HepG2 (cell line): Measurements from ENCODE around the gene ZSCAN23. TPM values are rescaled to one million over a fixed set of nuclear protein-coding genes. Genes with fewer than 3 reads are reported as not detected.
A peak's percentile ranks its signal among the peaks of the same experiment; 100 is the strongest.

ENCODE experiments used
- CBX5 ChIP-seq: sonication (generic); formaldehyde crosslinking; IDR thresholded peaks from 2 replicates; pipeline ENCODE4 v1.4.0; 2020; ENCODE audit warnings: missing genetic modification reagents, borderline replicate concordance
- KDM1A ChIP-seq: IDR thresholded peaks from 2 replicates; pipeline ENCODE4 v1.6.1; 2016; ENCODE audit warnings: missing compliant biosample characterization
- KDM2A ChIP-seq: sonication (generic); formaldehyde crosslinking; IDR thresholded peaks from 2 replicates; pipeline ENCODE4 v1.4.0; 2020; ENCODE audit warnings: low read depth, missing genetic modification reagents, borderline replicate concordance
- KLF11 ChIP-seq: IDR thresholded peaks from 2 replicates; pipeline ENCODE4 v1.6.1; 2016; ENCODE audit warnings: missing compliant biosample characterization
- NFRKB ChIP-seq: fragments of 450-650 bp; IDR thresholded peaks from 2 replicates; pipeline ENCODE4 v1.6.1; 2017
- ONECUT2 ChIP-seq: sonication (generic); formaldehyde crosslinking; IDR thresholded peaks from 2 replicates; pipeline ENCODE4 v1.4.0; 2020; ENCODE audit warnings: missing genetic modification reagents
- PHF8 ChIP-seq: sonication (generic); formaldehyde crosslinking; IDR thresholded peaks from 2 replicates; pipeline ENCODE4 v1.5.0; 2020; ENCODE audit warnings: missing genetic modification reagents
- RFX1 ChIP-seq: fragments of 450-650 bp; IDR thresholded peaks from 2 replicates; pipeline ENCODE4 v1.6.1; 2017
- SOX6 ChIP-seq, 2 experiments: fragments of 450-650 bp in 1 of 2; sonication (generic) in 1 of 2; formaldehyde crosslinking in 1 of 2; IDR thresholded peaks; 2 replicates each; pipeline versions ENCODE4 v1.4.0 to v1.6.1; 2017 to 2020; ENCODE audit warnings: antibody characterized with exemption in 1 of 2, mild to moderate bottlenecking in 1 of 2, missing genetic modification reagents in 1 of 2
- TOPORS ChIP-seq: sonication (generic); formaldehyde crosslinking; IDR thresholded peaks from 2 replicates; pipeline ENCODE4 v1.8.0; 2023; ENCODE audit warnings: mild to moderate bottlenecking, missing genetic modification reagents
- U2AF1 ChIP-seq: fragments of 200-400 bp; formaldehyde crosslinking; optimal IDR thresholded peaks from 2 replicates; pipeline ENCODE3; 2017; ENCODE audit warnings: mild to moderate bottlenecking, low read depth, low read length
- ZFP36L1 ChIP-seq: sonication (generic); formaldehyde crosslinking; IDR thresholded peaks from 2 replicates; pipeline ENCODE4 v1.8.0; 2022; ENCODE audit warnings: mild to moderate bottlenecking, missing genetic modification reagents, moderate library complexity
- ZNF136 ChIP-seq: sonication (generic); formaldehyde crosslinking; IDR thresholded peaks from 2 replicates; pipeline ENCODE4 v1.8.1; 2022; ENCODE audit warnings: low read depth, mild to moderate bottlenecking, moderate library complexity, missing genetic modification reagents
- ZNF282 ChIP-seq: fragments of 450-650 bp; IDR thresholded peaks from 2 replicates; pipeline ENCODE4 v1.6.1; 2018; ENCODE audit not compliant: partially characterized antibody
- ZNF577 ChIP-seq: sonication (generic); formaldehyde crosslinking; IDR thresholded peaks from 2 replicates; pipeline ENCODE4 v1.4.0; 2020; ENCODE audit warnings: mild to moderate bottlenecking, low read depth, missing genetic modification reagents, borderline replicate concordance
- ZNF605 ChIP-seq: sonication (generic); formaldehyde crosslinking; IDR thresholded peaks from 2 replicates; pipeline ENCODE4 v1.8.0; 2022; ENCODE audit warnings: mild to moderate bottlenecking, missing genetic modification reagents
- ZNF720 ChIP-seq: sonication (generic); formaldehyde crosslinking; IDR thresholded peaks from 2 replicates; pipeline ENCODE4 v1.4.0; 2020; ENCODE audit warnings: missing genetic modification reagents
- ZNF737 ChIP-seq: sonication (generic); formaldehyde crosslinking; IDR thresholded peaks from 2 replicates; pipeline ENCODE4 v1.5.0; 2020; ENCODE audit warnings: missing genetic modification reagents, mild to moderate bottlenecking, borderline replicate concordance
- ZNF780A ChIP-seq: sonication (generic); formaldehyde crosslinking; IDR thresholded peaks from 2 replicates; pipeline ENCODE4 v1.8.0; 2022; ENCODE audit warnings: mild to moderate bottlenecking, missing genetic modification reagents, moderate library complexity
- ZNF878 ChIP-seq: sonication (generic); formaldehyde crosslinking; IDR thresholded peaks from 2 replicates; pipeline ENCODE4 v1.8.1; 2023; ENCODE audit warnings: mild to moderate bottlenecking, missing genetic modification reagents, moderate library complexity
- polyA plus RNA-seq, 8 experiments: library from polyadenylated mRNA; depleted of rRNA in 3 of 8; stranded (reverse) in 7 of 8; unstranded in 1 of 8; fragments of >200 nt; fragmentation: Illumina TruSeq in 4 of 8; extraction: Trizol in 4 of 8; gene quantifications; 2 replicates each; pipeline versions ENCODE4 v1.2.1 to v1.2.3, GENCODE V29; 2011 to 2016; ENCODE audit warnings: low read depth in 4 of 8, missing spikeins in 1 of 8, mixed read lengths in 1 of 8; ENCODE audit not compliant: insufficient read depth in 1 of 8
- total RNA-seq, 5 experiments: library from RNA; depleted of rRNA; stranded (reverse); fragments of >200 nt; fragmentation: Illumina TruSeq; extraction: Trizol; gene quantifications; 2 replicates each; pipeline ENCODE4 v1.2.3, GENCODE V29; 2016; ENCODE audit warnings: low read depth in 1 of 5
- TF ChIP-seq, protein P1 (sequence below): IDR thresholded peaks from 2 replicates; pipeline ENCODE4 v1.6.1; 2016; ENCODE audit warnings: low read depth, control low read depth
- TF ChIP-seq, protein P2 (sequence below): sonication (generic); formaldehyde crosslinking; IDR thresholded peaks from 2 replicates; pipeline ENCODE4 v1.8.1; 2023; ENCODE audit warnings: mild to moderate bottlenecking, inconsistent platforms, moderate library complexity, missing genetic modification reagents, borderline replicate concordance

Gene ZSCAN23
- total and polyA plus RNA-seq, 2 of the 13 experiments (the other 11 are each of a cell fraction or from before 2014, with no cell fraction given) = 0.29 to 1.2 TPM

DNA sequence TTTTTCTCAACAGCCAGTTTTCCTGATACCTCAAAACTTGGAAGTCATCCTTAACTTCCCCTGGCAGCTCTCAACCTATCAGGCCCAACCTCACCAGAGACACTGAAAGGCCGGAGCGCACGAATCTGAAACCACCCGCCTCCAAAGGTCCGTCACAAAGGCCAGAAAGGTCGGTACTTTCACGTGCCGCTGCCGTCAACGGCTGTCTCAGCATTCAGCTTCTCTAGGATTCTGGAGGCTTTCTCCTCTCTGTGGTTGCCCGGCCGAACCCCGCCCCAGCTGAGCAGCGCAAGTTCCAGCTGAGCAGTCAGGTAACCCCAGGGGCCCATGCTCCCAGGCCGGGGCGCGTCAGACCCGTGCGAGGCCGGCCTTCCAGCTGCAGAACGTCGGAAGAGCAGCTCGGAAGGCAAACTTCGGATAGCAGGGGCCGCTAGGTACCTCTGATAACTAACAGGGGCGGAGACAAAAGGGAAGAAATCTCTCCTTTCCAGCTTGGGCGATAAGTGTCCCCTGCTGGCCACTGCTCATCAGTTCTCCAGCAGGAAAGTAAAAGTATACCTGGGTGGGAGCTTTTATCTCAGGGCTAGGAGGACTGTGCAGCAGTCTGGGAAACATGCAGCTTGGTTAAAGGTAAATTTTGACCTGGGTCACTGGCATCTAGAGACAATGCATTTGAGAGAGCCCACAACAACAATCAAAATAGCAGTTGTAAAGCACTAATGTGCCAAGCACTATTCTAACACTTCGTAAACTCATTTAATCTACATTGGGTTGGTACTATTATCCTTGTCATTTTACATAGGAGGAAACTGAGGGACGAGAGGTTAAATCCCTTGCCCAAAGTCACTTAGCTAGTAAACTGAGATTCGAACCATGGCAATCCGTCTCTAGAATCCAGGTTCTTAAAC lies 59.8 kb downstream of the ZSCAN23 start (continued):
- TF ChIP-seq PHF8 (CRISPR knock-in tag) (peak; percentile 85), ZNF780A (CRISPR knock-in tag) (peak; percentile 29; the same call in 1 of the 2 replicates), U2AF1 (peak; percentile 87), ZFP36L1 (CRISPR knock-in tag) (peak; percentile 97), SOX6 (IDR thresholded peaks at IDR 0.05) (no peak), SOX6 (CRISPR knock-in tag; IDR thresholded peaks at IDR 0.05) (peak; percentile 91), ZNF878 (CRISPR knock-in tag) (peak; percentile 92), ZNF720 (CRISPR knock-in tag) (no peak), KDM2A (CRISPR knock-in tag) (peak; percentile 97), KDM1A (CRISPR knock-in tag) (no peak), ZNF282 (no peak), ONECUT2 (CRISPR knock-in tag) (no peak), NFRKB (no peak), TOPORS (peak; percentile 71; the same call in 1 of the 2 replicates), ZNF136 (CRISPR knock-in tag) (peak; percentile 68; the same call in 1 of the 2 replicates), RFX1 (no peak), CBX5 (CRISPR knock-in tag) (peak; percentile 81; the same call in 1 of the 2 replicates), KLF11 (no peak; the same call in none of the 2 replicates), ZNF737 (CRISPR knock-in tag) (no peak; the same call in 1 of the 2 replicates), ZNF577 (CRISPR knock-in tag) (no peak), ZNF605 (peak; percentile 94)
- TF ChIP-seq, protein P1, sequence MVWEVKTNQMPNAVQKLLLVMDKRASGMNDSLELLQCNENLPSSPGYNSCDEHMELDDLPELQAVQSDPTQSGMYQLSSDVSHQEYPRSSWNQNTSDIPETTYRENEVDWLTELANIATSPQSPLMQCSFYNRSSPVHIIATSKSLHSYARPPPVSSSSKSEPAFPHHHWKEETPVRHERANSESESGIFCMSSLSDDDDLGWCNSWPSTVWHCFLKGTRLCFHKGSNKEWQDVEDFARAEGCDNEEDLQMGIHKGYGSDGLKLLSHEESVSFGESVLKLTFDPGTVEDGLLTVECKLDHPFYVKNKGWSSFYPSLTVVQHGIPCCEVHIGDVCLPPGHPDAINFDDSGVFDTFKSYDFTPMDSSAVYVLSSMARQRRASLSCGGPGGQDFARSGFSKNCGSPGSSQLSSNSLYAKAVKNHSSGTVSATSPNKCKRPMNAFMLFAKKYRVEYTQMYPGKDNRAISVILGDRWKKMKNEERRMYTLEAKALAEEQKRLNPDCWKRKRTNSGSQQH (CRISPR knock-in tag) = peak; percentile 98
- TF ChIP-seq, protein P2, sequence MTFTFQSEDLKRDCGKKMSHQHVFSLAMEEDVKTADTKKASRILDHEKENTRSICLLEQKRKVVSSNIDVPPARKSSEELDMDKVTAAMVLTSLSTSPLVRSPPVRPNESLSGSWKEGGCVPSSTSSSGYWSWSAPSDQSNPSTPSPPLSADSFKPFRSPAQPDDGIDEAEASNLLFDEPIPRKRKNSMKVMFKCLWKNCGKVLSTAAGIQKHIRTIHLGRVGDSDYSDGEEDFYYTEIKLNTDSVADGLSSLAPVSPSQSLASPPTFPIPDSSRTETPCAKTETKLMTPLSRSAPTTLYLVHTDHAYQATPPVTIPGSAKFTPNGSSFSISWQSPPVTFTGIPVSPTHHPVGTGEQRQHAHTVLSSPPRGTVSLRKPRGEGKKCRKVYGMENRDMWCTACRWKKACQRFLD (CRISPR knock-in tag) = 0 out of 2 replicates have a peak, but pooled peaks have one; percentile 36
